Endodermal cell (in vitro differentiated cells): ENCODE data around the gene YARS1. TPM values are rescaled to one million over a fixed set of nuclear protein-coding genes. Genes with fewer than 3 reads are reported as not detected.

Experiments used
- DNase-seq: peaks from one replicate; pipeline ENCODE4 v3.0.0-alpha.2; 2017
- H3K27ac ChIP-seq: 2 replicates; pipeline ENCODE4 v1.5.1; 2013; ENCODE audit warnings: mild to moderate bottlenecking, low read depth, low read length, moderate library complexity
- H3K27me3 ChIP-seq: 2 replicates; pipeline ENCODE4 v1.6.1; 2013; ENCODE audit warnings: mild to moderate bottlenecking, low read length, moderate library complexity; ENCODE audit not compliant: insufficient read depth, control insufficient read depth, poor library complexity, severe bottlenecking
- H3K36me3 ChIP-seq: 2 replicates; pipeline ENCODE4 v1.7.0; 2013; ENCODE audit warnings: mild to moderate bottlenecking, low read length, moderate library complexity; ENCODE audit not compliant: control insufficient read depth, insufficient read depth
- H3K4me1 ChIP-seq: one replicate; pipeline ENCODE4 v1.7.0; 2013; ENCODE audit warnings: low read length; ENCODE audit not compliant: control insufficient read depth, insufficient read depth
- H3K4me3 ChIP-seq: 2 replicates; pipeline ENCODE4 v1.5.1; 2013; ENCODE audit warnings: mild to moderate bottlenecking, low read length, moderate library complexity
- H3K9ac ChIP-seq: 2 replicates; pipeline ENCODE4 v1.6.1; 2013; ENCODE audit warnings: mild to moderate bottlenecking, low read length, moderate library complexity; ENCODE audit not compliant: poor library complexity, severe bottlenecking; ENCODE audit errors: extremely low read depth
- H3K9me3 ChIP-seq: 2 replicates; pipeline ENCODE4 v1.6.1; 2013; ENCODE audit warnings: mild to moderate bottlenecking, low read length, moderate library complexity; ENCODE audit not compliant: control insufficient read depth
- H3K27ac Mint-ChIP-seq: 2 replicates; pipeline ENCODE4 v1.8.0; 2020; ENCODE audit warnings: mixed read lengths
- H3K27me3 Mint-ChIP-seq: 2 replicates; pipeline ENCODE4 v1.8.0; 2021; ENCODE audit warnings: mild to moderate bottlenecking, mixed read lengths; ENCODE audit not compliant: insufficient read depth
- H3K36me3 Mint-ChIP-seq: 2 replicates; pipeline ENCODE4 v1.8.0; 2020; ENCODE audit warnings: low read depth, mixed read lengths
- H3K4me1 Mint-ChIP-seq: 2 replicates; pipeline ENCODE4 v1.8.0; 2020; ENCODE audit warnings: mixed read lengths
- H3K4me3 Mint-ChIP-seq: 2 replicates; pipeline ENCODE4 v1.8.0; 2020; ENCODE audit warnings: mild to moderate bottlenecking, moderate library complexity, mixed read lengths
- H3K9me3 Mint-ChIP-seq: 2 replicates; pipeline ENCODE4 v1.8.0; 2020; ENCODE audit warnings: mild to moderate bottlenecking, mixed read lengths
- CTCF ChIP-seq: fragments of 200-600 bp; sonication (generic); conservative IDR thresholded peaks from 2 replicates; pipeline ENCODE4 v1.5.0; 2021; ENCODE audit warnings: antibody characterized with exemption, mild to moderate bottlenecking
- WGBS, 2 experiments: methylation state at CpG; one replicate each; pipeline versions ENCODE4 v1.1.5 to v1.1.7; 2013; ENCODE audit warnings: missing lambda C conversion rate in 2 of 2, mixed read lengths in 1 of 2; ENCODE audit not compliant: insufficient coverage in 1 of 2, insufficient read length in 1 of 2; 5-methylcytosine and 5-hydroxymethylcytosine counted together
- total RNA-seq, 2 donors: library from RNA; stranded (reverse); fragmentation: NEBNext Ultra II Directional in 1 of 2; extraction: Animal tissue kit (Norgen Biotek cat#: 25700) in 1 of 2; gene quantifications; 2 replicates in 1 of 2; 3 replicates in 1 of 2; pipeline ENCODE4 v1.2.1, GENCODE V29; 2021

YARS1 gene
- total RNA-seq, 2 donors from 2014 or later = 141 to 154 TPM

GRCh38 chr1:32767641-32768040, 49.5 kb downstream of the YARS1 start:
- Histone ChIP-seq H3K9me3 (no peaks in the 10 kb centered on the region), H3K27ac (no peak overlapping the region), H3K36me3 (peaks cover 36% of the 10 kb centered on the region), H3K4me1 (peaks cover 28% of the 10 kb centered on the region), H3K27me3 (no peaks in the 10 kb centered on the region), H3K9ac (no peak overlapping the region), H3K4me3 (no peak overlapping the region)
- peaks cover 34% of the 10 kb centered on the region for H3K4me1 Mint-ChIP-seq
- H3K4me3 Mint-ChIP-seq = no peak overlapping the region
- no peaks in the 10 kb centered on the region for H3K27me3 Mint-ChIP-seq
- H3K27ac Mint-ChIP-seq = no peak overlapping the region
- WGBS, 2 experiments = 92 to 100% methylated on average over 1 to 5 of the region's 5 CpGs
- peaks cover 31% of the 10 kb centered on the region for H3K36me3 Mint-ChIP-seq
- TF ChIP-seq CTCF = no peak
- no peak for DNase-seq
- H3K9me3 Mint-ChIP-seq = no peaks in the 10 kb centered on the region

- Histone ChIP-seq H3K27me3 (no peaks in the 10 kb centered on the region), H3K4me1 (peaks cover 28% of the 10 kb centered on the region), H3K27ac (no peak overlapping the region), H3K9ac (no peak overlapping the region), H3K36me3 (peaks cover 33% of the 10 kb centered on the region), H3K4me3 (no peak overlapping the region), H3K9me3 (no peaks in the 10 kb centered on the region)
- H3K36me3 Mint-ChIP-seq = peaks cover 31% of the 10 kb centered on the region
- H3K4me3 Mint-ChIP-seq = no peak overlapping the region
- no peak for TF ChIP-seq CTCF
- 89 to 91% methylated on average over 6 to 8 of the region's 8 CpGs for WGBS, 2 experiments
- DNase-seq = no peak
- H3K27ac Mint-ChIP-seq = no peak overlapping the region
- no peaks in the 10 kb centered on the region for H3K27me3 Mint-ChIP-seq
- no peaks in the 10 kb centered on the region for H3K9me3 Mint-ChIP-seq
- peaks cover 31% of the 10 kb centered on the region for H3K4me1 Mint-ChIP-seq
These were observed 50.0 kb downstream of the YARS1 start for GRCh38 chr1:32767156-32767555.

GRCh38 chr1:32766328-32766972, 50.7 kb downstream of the YARS1 start:
- Mint-ChIP-seq H3K27ac (peak overlapping the region; percentile 86), H3K4me1 (peaks cover 38% of the 10 kb centered on the region), H3K27me3 (no peaks in the 10 kb centered on the region), H3K9me3 (no peaks in the 10 kb centered on the region), H3K4me3 (peak overlapping the region; percentile 44), H3K36me3 (peaks cover 33% of the 10 kb centered on the region)
- 45 to 49% methylated on average over 5 to 7 of the region's 7 CpGs for WGBS, 2 experiments
- Histone ChIP-seq H3K9me3 (no peaks in the 10 kb centered on the region), H3K4me3 (no peak overlapping the region), H3K4me1 (peaks cover 30% of the 10 kb centered on the region), H3K27me3 (no peaks in the 10 kb centered on the region), H3K36me3 (peaks cover 33% of the 10 kb centered on the region), H3K27ac (peak overlapping the region; percentile 66), H3K9ac (no peak overlapping the region)
- DNase-seq = peak; percentile 73
- no peak for TF ChIP-seq CTCF
